IMR-90 (cell line): ENCODE results near the gene CNTN5. TPM values are rescaled to one million over a fixed set of nuclear protein-coding genes. Genes with fewer than 3 reads are reported as not detected.

Experiments
- ATAC-seq: fragments of 200-7000 bp; cut with Tn5 transposase; 2 replicates; pipeline ENCODE4 v1.9.1; 2020; ENCODE audit warnings: low read depth, mild to moderate bottlenecking, moderate library complexity
- BruUV-seq: library from RNA; stranded (reverse); fragments of 400-500 nt; replicated peaks from 2 replicates; lab custom pipeline; 2021; lab: Mats Ljungman, UMichigan
- CTCF ChIA-PET: fragments of 300-600 bp; formaldehyde crosslinking; extraction: SDS; loops from one replicate; lab custom pipeline; 2021; ENCODE audit warnings: antibody characterized with exemption; lab: Yijun Ruan, JAX
- POLR2A ChIA-PET: fragments of 300-600 bp; sonication (Branson Sonifier 250); formaldehyde crosslinking; loops from one replicate; lab custom pipeline; 2022; ENCODE audit warnings: antibody characterized with exemption; ENCODE audit not compliant: unreplicated experiment; lab: Charles Lee
- DNase-seq: peaks from one replicate; pipeline ENCODE4 v3.0.0; 2013
- H2AFZ ChIP-seq: replicated peaks from 2 replicates; pipeline ENCODE3; 2013; ENCODE audit warnings: low read length, mild to moderate bottlenecking; ENCODE audit not compliant: poor library complexity
- H2AK5ac ChIP-seq: 2 replicates; pipeline ENCODE4 v1.6.1; 2013; ENCODE audit warnings: low read depth, low read length, inconsistent platforms
- H2AK9ac ChIP-seq: replicated peaks from 2 replicates; pipeline ENCODE3; 2013; ENCODE audit warnings: mild to moderate bottlenecking, low read depth, low read length, moderate library complexity; ENCODE audit not compliant: poor library complexity
- H2BK120ac ChIP-seq: 2 replicates; pipeline ENCODE4 v1.6.1; 2013; ENCODE audit warnings: low read depth, low read length, inconsistent platforms
- H2BK15ac ChIP-seq: 3 replicates; pipeline ENCODE4 v1.6.1; 2013; ENCODE audit warnings: low read depth, low read length, inconsistent platforms
- H2BK20ac ChIP-seq: 2 replicates; pipeline ENCODE4 v1.6.1; 2013; ENCODE audit warnings: low read depth, mild to moderate bottlenecking, inconsistent platforms, low read length, moderate library complexity
- H2BK5ac ChIP-seq: 2 replicates; pipeline ENCODE4 v1.6.1; 2013; ENCODE audit warnings: mild to moderate bottlenecking, low read depth, low read length, inconsistent platforms; ENCODE audit not compliant: poor library complexity, severe bottlenecking
- H3K14ac ChIP-seq: replicated peaks from 2 replicates; pipeline ENCODE4 v1.6.1; 2013; ENCODE audit warnings: low read depth, low read length, inconsistent platforms
- H3K18ac ChIP-seq: 2 replicates; pipeline ENCODE4 v1.6.1; 2013; ENCODE audit warnings: low read depth, low read length, control low read depth
- H3K23ac ChIP-seq: 2 replicates; pipeline ENCODE4 v1.6.1; 2013; ENCODE audit warnings: low read depth, low read length, inconsistent platforms
- H3K27ac ChIP-seq: 2 replicates; pipeline ENCODE4 v1.5.1; 2013; ENCODE audit warnings: mild to moderate bottlenecking, control low read depth, low read length; ENCODE audit not compliant: insufficient read depth
- H3K27me3 ChIP-seq: 2 replicates; pipeline ENCODE4 v1.6.1; 2013; ENCODE audit warnings: low read length; ENCODE audit not compliant: control insufficient read depth, insufficient read depth
- H3K36me3 ChIP-seq: 2 replicates; pipeline ENCODE4 v1.6.1; 2013; ENCODE audit warnings: low read length, mixed read lengths; ENCODE audit not compliant: control insufficient read depth, insufficient read depth
- H3K4ac ChIP-seq: 2 replicates; pipeline ENCODE4 v1.6.1; 2013; ENCODE audit warnings: low read depth, low read length, inconsistent platforms
- H3K4me1 ChIP-seq: 2 replicates; pipeline ENCODE4 v1.6.1; 2013; ENCODE audit warnings: low read length, mixed read lengths; ENCODE audit not compliant: control insufficient read depth, insufficient read depth
- H3K4me2 ChIP-seq: 2 replicates; pipeline ENCODE4 v1.6.1; 2013; ENCODE audit warnings: low read depth, mild to moderate bottlenecking, control low read depth, low read length, moderate library complexity
- H3K4me3 ChIP-seq: 2 replicates; pipeline ENCODE4 v1.5.1; 2013; ENCODE audit warnings: low read depth, mild to moderate bottlenecking, control low read depth, low read length, moderate library complexity; ENCODE audit not compliant: insufficient read depth
- H3K56ac ChIP-seq: 2 replicates; pipeline ENCODE4 v1.6.1; 2013; ENCODE audit warnings: low read length, inconsistent platforms; ENCODE audit not compliant: insufficient read depth; ENCODE audit errors: extremely low read depth
- H3K79me1 ChIP-seq, 2 experiments: 2 replicates each; pipeline ENCODE4 v1.6.1; 2013; ENCODE audit warnings: low read length in 2 of 2, inconsistent platforms in 1 of 2, low read depth in 1 of 2
- H3K9ac ChIP-seq: 2 replicates; pipeline ENCODE4 v1.6.1; 2013; ENCODE audit warnings: low read depth, low read length, control low read depth
- H3K9me1 ChIP-seq: 2 replicates; pipeline ENCODE4 v1.6.1; 2013; ENCODE audit warnings: low read length, inconsistent platforms; ENCODE audit not compliant: insufficient read depth
- H3K9me3 ChIP-seq: 2 replicates; pipeline ENCODE4 v1.6.1; 2013; ENCODE audit warnings: low read length; ENCODE audit not compliant: control insufficient read depth, insufficient read depth
- H4K20me1 ChIP-seq: 2 replicates; pipeline ENCODE4 v1.6.1; 2013; ENCODE audit warnings: low read length, inconsistent platforms; ENCODE audit not compliant: insufficient read depth
- H4K5ac ChIP-seq: 2 replicates; pipeline ENCODE4 v1.6.1; 2013; ENCODE audit warnings: mild to moderate bottlenecking, low read depth, low read length, control low read depth
- H4K8ac ChIP-seq, 2 experiments: 2 replicates each; pipeline ENCODE4 v1.6.1; 2013; ENCODE audit warnings: low read depth in 2 of 2, low read length in 2 of 2, control low read depth in 1 of 2, inconsistent platforms in 1 of 2
- H4K91ac ChIP-seq: 2 replicates; pipeline ENCODE4 v1.6.1; 2013; ENCODE audit warnings: low read depth, low read length, inconsistent platforms; ENCODE audit not compliant: insufficient read depth
- BHLHE40 ChIP-seq: fragments of 150-350 bp; IDR thresholded peaks from 2 replicates; pipeline ENCODE4 v1.6.1; 2016; ENCODE audit warnings: mild to moderate bottlenecking, low read depth, low read length
- CEBPB ChIP-seq: IDR thresholded peaks from 2 replicates; pipeline ENCODE4 v1.6.1; 2012; ENCODE audit warnings: low read depth, low read length, improper control_type of control experiment
- CHD1 ChIP-seq: IDR thresholded peaks from 2 replicates; pipeline ENCODE4 v1.6.1; 2012; ENCODE audit warnings: low read depth, low read length, improper control_type of control experiment
- CTCF ChIP-seq: conservative IDR thresholded peaks from 2 replicates; pipeline ENCODE4 v1.5.1; 2012; ENCODE audit warnings: mild to moderate bottlenecking, low read depth, low read length, improper control_type of control experiment
- FOS ChIP-seq: fragments of 150-350 bp; IDR thresholded peaks from 2 replicates; pipeline ENCODE4 v1.6.1; 2016; ENCODE audit warnings: low read depth, low read length
- MAFK ChIP-seq: IDR thresholded peaks from 2 replicates; pipeline ENCODE4 v1.6.1; 2012; ENCODE audit warnings: low read depth, low read length, improper control_type of control experiment
- MAZ ChIP-seq: IDR thresholded peaks from 2 replicates; pipeline ENCODE4 v1.6.1; 2012; ENCODE audit warnings: low read depth, mild to moderate bottlenecking, low read length, improper control_type of control experiment, moderate library complexity, borderline replicate concordance
- MXI1 ChIP-seq: IDR thresholded peaks from 2 replicates; pipeline ENCODE4 v1.6.1; 2012; ENCODE audit warnings: low read depth, mild to moderate bottlenecking, low read length, moderate library complexity, borderline replicate concordance
- NFE2L2 ChIP-seq: fragments of 150-350 bp; IDR thresholded peaks from 2 replicates; pipeline ENCODE4 v1.6.1; 2016; ENCODE audit warnings: low read depth, mild to moderate bottlenecking, low read length
- POLR2A ChIP-seq: IDR thresholded peaks from 2 replicates; pipeline ENCODE4 v1.6.1; 2012; ENCODE audit warnings: mild to moderate bottlenecking, low read depth, low read length
- RAD21 ChIP-seq: IDR thresholded peaks from 2 replicates; pipeline ENCODE4 v1.6.1; 2012; ENCODE audit warnings: low read length, improper control_type of control experiment
- RCOR1 ChIP-seq: IDR thresholded peaks from 2 replicates; pipeline ENCODE4 v1.6.1; 2012; ENCODE audit warnings: mild to moderate bottlenecking, low read length, improper control_type of control experiment; ENCODE audit not compliant: insufficient replicate concordance
- RFX5 ChIP-seq: IDR thresholded peaks from 2 replicates; pipeline ENCODE4 v1.8.0; 2012; ENCODE audit warnings: low read depth, mild to moderate bottlenecking, low read length, moderate library complexity
- SMC3 ChIP-seq: fragments of 150-350 bp; IDR thresholded peaks from 2 replicates; pipeline ENCODE4 v1.6.1; 2016; ENCODE audit warnings: low read depth, mild to moderate bottlenecking, antibody characterized with exemption, low read length, moderate library complexity
- dilution Hi-C: fragments of 300-500 bp; cut with HindIII; formaldehyde crosslinking; loops from one replicate; pipeline ENCODE4 v1.14.3; 2018; ENCODE audit warnings: low sequenced_read_pairs; ENCODE audit not compliant: unreplicated experiment
- in situ Hi-C: fragments of 300-500 bp; cut with MboI; formaldehyde crosslinking; loops from 3 replicates; pipeline ENCODE4 v1.14.3; 2019; ENCODE audit warnings: low sequenced_read_pairs, inconsistent platforms, mixed read lengths
- intact Hi-C: fragments of 100-400 bp; cut with micrococcal nuclease; formaldehyde crosslinking; loops from 2 replicates; pipeline ENCODE4 v1.10.0; 2022
- polyA plus RNA-seq, 3 experiments: library from polyadenylated mRNA; depleted of rRNA; stranded (reverse); fragments of >200 nt; gene quantifications; 2 replicates each; pipeline ENCODE4 v1.2.3, GENCODE V29; 2012; ENCODE audit warnings: low replicate concordance in 1 of 3
- total RNA-seq: library from RNA; depleted of rRNA; stranded (reverse); fragments of >200 nt; gene quantifications from 2 replicates; pipeline ENCODE4 v1.2.3, GENCODE V29; 2012
- TF ChIP-seq, protein P1 (sequence below): fragments of 150-350 bp; IDR thresholded peaks from 2 replicates; pipeline ENCODE4 v1.6.1; 2016; ENCODE audit warnings: low read depth, mild to moderate bottlenecking, low read length, moderate library complexity, borderline replicate concordance

CNTN5 gene
- total and polyA plus RNA-seq, 2 of the 4 experiments (the other 2 are of a cell fraction) = not detected

DNA sequence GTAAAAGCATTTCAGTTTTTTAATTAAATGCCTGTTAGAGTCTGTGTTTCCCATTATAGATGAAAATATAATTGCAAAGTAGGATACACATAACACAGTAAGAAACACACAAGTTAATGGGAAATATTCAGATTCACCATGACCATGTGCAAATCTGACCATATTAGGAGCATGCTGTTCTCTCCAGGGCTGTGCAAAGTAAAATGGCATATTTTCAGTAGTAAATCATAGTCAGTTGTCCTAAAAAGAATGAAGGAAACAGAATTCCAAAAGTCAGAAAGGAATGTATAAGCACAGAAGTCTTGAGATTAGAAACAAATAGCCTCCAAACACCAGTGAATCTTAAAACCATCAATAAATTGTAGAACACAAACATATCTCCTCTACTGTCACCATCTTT lies 44.4 kb downstream of the CNTN5 start:
- in situ Hi-C loops = no loop called here
- Histone ChIP-seq H2BK5ac (no peak overlapping the region), H2BK120ac (no peak overlapping the region), H2BK15ac (no peak overlapping the region), H2AK5ac (no peak overlapping the region), H3K9ac (no peak overlapping the region), H2AK9ac (no peak overlapping the region), H2BK20ac (no peak overlapping the region), H3K4me3 (no peak overlapping the region), H4K8ac (no peak overlapping the region), H3K4me2 (no peak overlapping the region), H4K20me1 (no peaks in the 10 kb centered on the region), H3K14ac (no peak overlapping the region), H3K27me3 (no peaks in the 10 kb centered on the region), H3K4me1 (no peaks in the 10 kb centered on the region), H4K5ac (no peak overlapping the region), H3K23ac (no peak overlapping the region), H3K36me3 (no peaks in the 10 kb centered on the region), H4K91ac (no peak overlapping the region), H3K9me1 (no peaks in the 10 kb centered on the region), H2AFZ (no peak overlapping the region), H3K18ac (no peak overlapping the region), H3K27ac (no peak overlapping the region), H3K56ac (no peak overlapping the region), H3K4ac (no peak overlapping the region), H3K79me1 (no peaks in the 10 kb centered on the region), H3K9me3 (peaks cover 5% of the 10 kb centered on the region; the same call in 1 of the 2 replicates)
- dilution Hi-C loops = no loop called here
- intact Hi-C loops = no loop called here
- ATAC-seq (no peak), DNase-seq (no peak)
- ChIA-PET POLR2A (no interaction called here), CTCF (no interaction called here)
- BruUV-seq = no TSS peak
- no peak for TF ChIP-seq MXI1
- no peak for TF ChIP-seq CHD1
- no peak for TF ChIP-seq MAFK
- TF ChIP-seq NFE2L2 = no peak
- no peak for TF ChIP-seq RCOR1
- TF ChIP-seq POLR2A = no peak
- TF ChIP-seq SMC3 = no peak
- no peak for TF ChIP-seq RFX5
- no peak for TF ChIP-seq BHLHE40
- TF ChIP-seq CTCF = no peak
- TF ChIP-seq CEBPB = no peak
- no peak for TF ChIP-seq RAD21
- TF ChIP-seq MAZ = no peak
- TF ChIP-seq, protein P1, sequence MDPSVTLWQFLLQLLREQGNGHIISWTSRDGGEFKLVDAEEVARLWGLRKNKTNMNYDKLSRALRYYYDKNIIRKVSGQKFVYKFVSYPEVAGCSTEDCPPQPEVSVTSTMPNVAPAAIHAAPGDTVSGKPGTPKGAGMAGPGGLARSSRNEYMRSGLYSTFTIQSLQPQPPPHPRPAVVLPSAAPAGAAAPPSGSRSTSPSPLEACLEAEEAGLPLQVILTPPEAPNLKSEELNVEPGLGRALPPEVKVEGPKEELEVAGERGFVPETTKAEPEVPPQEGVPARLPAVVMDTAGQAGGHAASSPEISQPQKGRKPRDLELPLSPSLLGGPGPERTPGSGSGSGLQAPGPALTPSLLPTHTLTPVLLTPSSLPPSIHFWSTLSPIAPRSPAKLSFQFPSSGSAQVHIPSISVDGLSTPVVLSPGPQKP = no peak
- TF ChIP-seq FOS = no peak
